ENCODE measurements around the gene RTN4RL1.

The RTN4RL1 gene

GRCh38 chr17:2051061-2051932 lies 26.2 kb upstream of the RTN4RL1 start:
- H3K4me1 ChIP-seq: peaks cover 16% of the 10 kb centered on the region
- no peak overlapping the region for H3K9ac ChIP-seq
- no peak overlapping the region for H3K4me3 ChIP-seq (ENCODE audit: low read depth, low read length)
- peaks cover 15% of the 10 kb centered on the region for H3K79me2 ChIP-seq
- H3K27ac ChIP-seq: no peak overlapping the region
- H2AFZ ChIP-seq: peak overlapping the region; percentile 63
- peak overlapping the region; percentile 66 for H3K4me2 ChIP-seq (ENCODE audit: low read length)
- H3K36me3 ChIP-seq (ENCODE audit: control insufficient read depth, insufficient read depth, low read length): no peaks in the 10 kb centered on the region
- no peaks in the 10 kb centered on the region for H3K9me3 ChIP-seq (ENCODE audit: control insufficient read depth, low read length)
- no peak for TF ChIP-seq CTCF (IDR thresholded peaks at IDR 0.05)
- no peaks in the 10 kb centered on the region for H3K27me3 ChIP-seq (ENCODE audit: control insufficient read depth, insufficient read depth, low read length)

GRCh38 chr17:2050300-2051060 lies 25.3 kb upstream of the RTN4RL1 start:
- Histone ChIP-seq H3K36me3 (ENCODE audit: control insufficient read depth, insufficient read depth, low read length) (no peaks in the 10 kb centered on the region), H3K27me3 (ENCODE audit: control insufficient read depth, insufficient read depth, low read length) (no peaks in the 10 kb centered on the region), H3K4me3 (ENCODE audit: low read depth, low read length) (no peak overlapping the region), H2AFZ (peak overlapping the region; percentile 63), H3K4me2 (ENCODE audit: low read length) (peak overlapping the region; percentile 66), H3K4me1 (peaks cover 16% of the 10 kb centered on the region), H3K79me2 (peaks cover 17% of the 10 kb centered on the region), H3K9me3 (ENCODE audit: control insufficient read depth, low read length) (no peaks in the 10 kb centered on the region), H3K9ac (no peak overlapping the region), H3K27ac (no peak overlapping the region)
- no peak for TF ChIP-seq CTCF (IDR thresholded peaks at IDR 0.05)

GRCh38 chr17:2049333-2050299 lies 24.5 kb upstream of the RTN4RL1 start:
- Histone ChIP-seq H3K9me3 (ENCODE audit: control insufficient read depth, low read length) (no peaks in the 10 kb centered on the region), H3K27me3 (ENCODE audit: control insufficient read depth, insufficient read depth, low read length) (no peaks in the 10 kb centered on the region), H3K4me3 (ENCODE audit: low read depth, low read length) (peak overlapping the region; percentile 88), H3K36me3 (ENCODE audit: control insufficient read depth, insufficient read depth, low read length) (no peaks in the 10 kb centered on the region), H2AFZ (peak overlapping the region; percentile 74), H3K79me2 (peaks cover 19% of the 10 kb centered on the region), H3K4me2 (ENCODE audit: low read length) (peak overlapping the region; percentile 100), H3K4me1 (peaks cover 12% of the 10 kb centered on the region), H3K27ac (peak overlapping the region; percentile 56), H3K9ac (peak overlapping the region; percentile 61)
- no peak for TF ChIP-seq CTCF (IDR thresholded peaks at IDR 0.05)

GRCh38 chr17:2048805-2049204 lies 23.7 kb upstream of the RTN4RL1 start:
- peak overlapping the region; percentile 88 for H3K4me3 ChIP-seq (ENCODE audit: low read depth, low read length)

More at GRCh38 chr17:2048805-2049204, 23.7 kb upstream of the RTN4RL1 start:
- no peaks in the 10 kb centered on the region for H3K36me3 ChIP-seq (ENCODE audit: control insufficient read depth, insufficient read depth, low read length)
- H3K4me1 ChIP-seq: peaks cover 12% of the 10 kb centered on the region
- H2AFZ ChIP-seq: peak overlapping the region; percentile 74
- TF ChIP-seq CTCF (IDR thresholded peaks at IDR 0.05): no peak
- no peaks in the 10 kb centered on the region for H3K27me3 ChIP-seq (ENCODE audit: control insufficient read depth, insufficient read depth, low read length)
- peak overlapping the region; percentile 100 for H3K4me2 ChIP-seq (ENCODE audit: low read length)
- no peaks in the 10 kb centered on the region for H3K9me3 ChIP-seq (ENCODE audit: control insufficient read depth, low read length)
- H3K9ac ChIP-seq: no peak overlapping the region
- H3K79me2 ChIP-seq: peaks cover 19% of the 10 kb centered on the region
- H3K27ac ChIP-seq: no peak overlapping the region
